ENCODE measurements around the gene CAB39. TPM values are rescaled to one million over a fixed set of nuclear protein-coding genes. Genes with fewer than 3 reads are reported as not detected.
"Not testable (repeated sequence)": the region's sequence is repeated elsewhere in the genome, so short reads cannot be mapped to it uniquely, and the experiment has no call there.

Gene CAB39
- polyA plus RNA-seq, 4 donors = 38.2 to 92.2 (median 56.5) TPM

- 81 to 94% (median 83%) methylated on average over 3 of the region's 3 CpGs for WGBS, 3 donors
- not testable (repeated sequence) for DNase-seq, FAIRE-seq
Observed at GRCh38 chr2:230698753-230699152, 13.9 kb upstream of the CAB39 start.

GRCh38 chr2:230700447-230700846 is 12.2 kb upstream of the CAB39 start:
- Histone ChIP-seq H3K4me3 (ENCODE audit: low read depth in 1 of 3, low read length in 3 of 3) (no peak overlapping the region), H3K27ac (ENCODE audit: low read depth in 1 of 3, low read length in 2 of 3) (no peak overlapping the region), H3K4me1 (ENCODE audit: control insufficient read depth in 3 of 3, insufficient read depth in 2 of 3, low read depth in 1 of 3, low read length in 2 of 3) (peaks cover 0 to 1% (median 0%) of the 10 kb centered on the region in 3 donors), H3K36me3 (ENCODE audit: control insufficient read depth in 3 of 3, insufficient read depth in 2 of 3, low read depth in 1 of 3, low read length in 3 of 3) (no peaks in the 10 kb centered on the region), H3K9me3 (ENCODE audit: control insufficient read depth in 2 of 2, insufficient read depth in 1 of 2, low read depth in 1 of 2, low read length in 1 of 2) (peaks cover 0 to 14% of the 10 kb centered on the region in 2 donors), H3K27me3 (ENCODE audit: control insufficient read depth in 3 of 3, insufficient read depth in 3 of 3, low read length in 3 of 3) (no peaks in the 10 kb centered on the region)
- FAIRE-seq (no peak), DNase-seq (no peak)

More at GRCh38 chr2:230698753-230699152, 13.9 kb upstream of the CAB39 start:
- H3K27me3 ChIP-seq (ENCODE audit: control insufficient read depth in 3 of 3, insufficient read depth in 3 of 3, low read length in 3 of 3); H3K4me1 ChIP-seq (ENCODE audit: control insufficient read depth in 3 of 3, insufficient read depth in 2 of 3, low read depth in 1 of 3, low read length in 2 of 3); H3K36me3 ChIP-seq (ENCODE audit: control insufficient read depth in 3 of 3, insufficient read depth in 2 of 3, low read depth in 1 of 3, low read length in 3 of 3); H3K4me3 ChIP-seq (ENCODE audit: low read depth in 1 of 3, low read length in 3 of 3); H3K27ac ChIP-seq (ENCODE audit: low read depth in 1 of 3, low read length in 2 of 3): not testable (repeated sequence)
- H3K9me3 ChIP-seq (ENCODE audit: control insufficient read depth in 2 of 2, insufficient read depth in 1 of 2, low read depth in 1 of 2, low read length in 1 of 2) = peaks cover 0 to 13% of the 10 kb centered on the region in 2 donors

GRCh38 chr2:230701308-230701707 is 11.3 kb upstream of the CAB39 start:
- H3K27ac ChIP-seq (ENCODE audit: low read depth in 1 of 3, low read length in 2 of 3) = no peak overlapping the region
- H3K4me3 ChIP-seq (ENCODE audit: low read depth in 1 of 3, low read length in 3 of 3) = no peak overlapping the region
- FAIRE-seq = no peak
- no peaks in the 10 kb centered on the region for H3K36me3 ChIP-seq (ENCODE audit: control insufficient read depth in 3 of 3, insufficient read depth in 2 of 3, low read depth in 1 of 3, low read length in 3 of 3)
- peaks cover 0 to 5% (median 2%) of the 10 kb centered on the region in 3 donors for H3K4me1 ChIP-seq (ENCODE audit: control insufficient read depth in 3 of 3, insufficient read depth in 2 of 3, low read depth in 1 of 3, low read length in 2 of 3)
- H3K27me3 ChIP-seq (ENCODE audit: control insufficient read depth in 3 of 3, insufficient read depth in 3 of 3, low read length in 3 of 3) = no peaks in the 10 kb centered on the region
- no peak for DNase-seq
- peaks cover 0 to 19% of the 10 kb centered on the region in 2 donors for H3K9me3 ChIP-seq (ENCODE audit: control insufficient read depth in 2 of 2, insufficient read depth in 1 of 2, low read depth in 1 of 2, low read length in 1 of 2)
- 88 to 97% (median 89%) methylated on average over 3 of the region's 3 CpGs for WGBS, 3 donors

GRCh38 chr2:230702457-230702856 is 10.2 kb upstream of the CAB39 start:
- H3K27ac ChIP-seq (ENCODE audit: low read depth in 1 of 3, low read length in 2 of 3); H3K4me3 ChIP-seq (ENCODE audit: low read depth in 1 of 3, low read length in 3 of 3); FAIRE-seq; H3K36me3 ChIP-seq (ENCODE audit: control insufficient read depth in 3 of 3, insufficient read depth in 2 of 3, low read depth in 1 of 3, low read length in 3 of 3); H3K27me3 ChIP-seq (ENCODE audit: control insufficient read depth in 3 of 3, insufficient read depth in 3 of 3, low read length in 3 of 3); DNase-seq; H3K4me1 ChIP-seq (ENCODE audit: control insufficient read depth in 3 of 3, insufficient read depth in 2 of 3, low read depth in 1 of 3, low read length in 2 of 3): not testable (repeated sequence)
- H3K9me3 ChIP-seq (ENCODE audit: control insufficient read depth in 2 of 2, insufficient read depth in 1 of 2, low read depth in 1 of 2, low read length in 1 of 2) = peaks cover 0 to 19% of the 10 kb centered on the region in 2 donors
- WGBS, 3 donors = 90 to 100% (median 97%) methylated on average over 4 of the region's 4 CpGs

- WGBS, 3 donors = 89 to 95% (median 95%) methylated on average over 3 of the region's 3 CpGs
- Histone ChIP-seq H3K27me3 (ENCODE audit: control insufficient read depth in 3 of 3, insufficient read depth in 3 of 3, low read length in 3 of 3) (no peaks in the 10 kb centered on the region), H3K4me3 (ENCODE audit: low read depth in 1 of 3, low read length in 3 of 3) (no peak overlapping the region), H3K27ac (ENCODE audit: low read depth in 1 of 3, low read length in 2 of 3) (no peak overlapping the region), H3K36me3 (ENCODE audit: control insufficient read depth in 3 of 3, insufficient read depth in 2 of 3, low read depth in 1 of 3, low read length in 3 of 3) (no peaks in the 10 kb centered on the region), H3K9me3 (ENCODE audit: control insufficient read depth in 2 of 2, insufficient read depth in 1 of 2, low read depth in 1 of 2, low read length in 1 of 2) (peaks cover 0 to 19% of the 10 kb centered on the region in 2 donors), H3K4me1 (ENCODE audit: control insufficient read depth in 3 of 3, insufficient read depth in 2 of 3, low read depth in 1 of 3, low read length in 2 of 3) (peaks cover 7 to 17% (median 8%) of the 10 kb centered on the region in 3 donors)
- FAIRE-seq = no peak
- no peak for DNase-seq
Observed at GRCh38 chr2:230703514-230703913, 9.1 kb upstream of the CAB39 start.

- H3K4me1 ChIP-seq (ENCODE audit: control insufficient read depth in 3 of 3, insufficient read depth in 2 of 3, low read depth in 1 of 3, low read length in 2 of 3) = peaks cover 7 to 17% (median 8%) of the 10 kb centered on the region in 3 donors
- no peak for FAIRE-seq
- H3K27me3 ChIP-seq (ENCODE audit: control insufficient read depth in 3 of 3, insufficient read depth in 3 of 3, low read length in 3 of 3) = no peaks in the 10 kb centered on the region
- peak; percentile 88 to 98 for DNase-seq
- H3K27ac ChIP-seq (ENCODE audit: low read depth in 1 of 3, low read length in 2 of 3) = peak overlapping the region in 1 of 3 donors; percentile 75
- peaks cover 0 to 19% of the 10 kb centered on the region in 2 donors for H3K9me3 ChIP-seq (ENCODE audit: control insufficient read depth in 2 of 2, insufficient read depth in 1 of 2, low read depth in 1 of 2, low read length in 1 of 2)
- no peak overlapping the region for H3K4me3 ChIP-seq (ENCODE audit: low read depth in 1 of 3, low read length in 3 of 3)
- no peaks in the 10 kb centered on the region for H3K36me3 ChIP-seq (ENCODE audit: control insufficient read depth in 3 of 3, insufficient read depth in 2 of 3, low read depth in 1 of 3, low read length in 3 of 3)
- 11 to 59% (median 41%) methylated on average over 3 of the region's 3 CpGs for WGBS, 3 donors
Observed at GRCh38 chr2:230706053-230706521, 6.6 kb upstream of the CAB39 start.

- Histone ChIP-seq H3K27me3 (ENCODE audit: control insufficient read depth in 3 of 3, insufficient read depth in 3 of 3, low read length in 3 of 3) (no peaks in the 10 kb centered on the region), H3K27ac (ENCODE audit: low read depth in 1 of 3, low read length in 2 of 3) (peak overlapping the region in 2 of 3 donors; percentile 32 to 65), H3K36me3 (ENCODE audit: control insufficient read depth in 3 of 3, insufficient read depth in 2 of 3, low read depth in 1 of 3, low read length in 3 of 3) (no peaks in the 10 kb centered on the region), H3K4me3 (ENCODE audit: low read depth in 1 of 3, low read length in 3 of 3) (no peak overlapping the region), H3K9me3 (ENCODE audit: control insufficient read depth in 2 of 2, insufficient read depth in 1 of 2, low read depth in 1 of 2, low read length in 1 of 2) (peaks cover 0 to 17% of the 10 kb centered on the region in 2 donors), H3K4me1 (ENCODE audit: control insufficient read depth in 3 of 3, insufficient read depth in 2 of 3, low read depth in 1 of 3, low read length in 2 of 3) (peaks cover 7 to 17% (median 8%) of the 10 kb centered on the region in 3 donors)
- no peak for FAIRE-seq
- DNase-seq = no peak
- WGBS, 3 donors = 84 to 90% (median 87%) methylated on average over 8 of the region's 8 CpGs
Observed at GRCh38 chr2:230706966-230707365, 5.7 kb upstream of the CAB39 start.

- H3K4me1 ChIP-seq (ENCODE audit: control insufficient read depth in 3 of 3, insufficient read depth in 2 of 3, low read depth in 1 of 3, low read length in 2 of 3) = peaks cover 7 to 17% (median 8%) of the 10 kb centered on the region in 3 donors
- 39 to 62% (median 40%) methylated on average over 7 of the region's 7 CpGs for WGBS, 3 donors
- peaks cover 0 to 10% of the 10 kb centered on the region in 2 donors for H3K9me3 ChIP-seq (ENCODE audit: control insufficient read depth in 2 of 2, insufficient read depth in 1 of 2, low read depth in 1 of 2, low read length in 1 of 2)
- no peaks in the 10 kb centered on the region for H3K36me3 ChIP-seq (ENCODE audit: control insufficient read depth in 3 of 3, insufficient read depth in 2 of 3, low read depth in 1 of 3, low read length in 3 of 3)
- no peaks in the 10 kb centered on the region for H3K27me3 ChIP-seq (ENCODE audit: control insufficient read depth in 3 of 3, insufficient read depth in 3 of 3, low read length in 3 of 3)
- DNase-seq = peak in 1 of 2 donors; percentile 64
- no peak for FAIRE-seq
- peak overlapping the region; percentile 27 to 62 (median 47) for H3K27ac ChIP-seq (ENCODE audit: low read depth in 1 of 3, low read length in 2 of 3)
- H3K4me3 ChIP-seq (ENCODE audit: low read depth in 1 of 3, low read length in 3 of 3) = no peak overlapping the region
Observed at GRCh38 chr2:230708204-230708603, 4.4 kb upstream of the CAB39 start.

GRCh38 chr2:230711224-230711623 is 1.4 kb upstream of the CAB39 start:
- 72 to 77% (median 74%) methylated on average over 11 of the region's 11 CpGs for WGBS, 3 donors
- no peak overlapping the region for H3K4me3 ChIP-seq (ENCODE audit: low read depth in 1 of 3, low read length in 3 of 3)
- peaks cover 0 to 4% (median 0%) of the 10 kb centered on the region in 3 donors for H3K36me3 ChIP-seq (ENCODE audit: control insufficient read depth in 3 of 3, insufficient read depth in 2 of 3, low read depth in 1 of 3, low read length in 3 of 3)
- peaks cover 10 to 19% (median 13%) of the 10 kb centered on the region in 3 donors for H3K4me1 ChIP-seq (ENCODE audit: control insufficient read depth in 3 of 3, insufficient read depth in 2 of 3, low read depth in 1 of 3, low read length in 2 of 3)
- no peak for FAIRE-seq
- no peak for DNase-seq
- H3K9me3 ChIP-seq (ENCODE audit: control insufficient read depth in 2 of 2, insufficient read depth in 1 of 2, low read depth in 1 of 2, low read length in 1 of 2) = no peaks in the 10 kb centered on the region
- H3K27ac ChIP-seq (ENCODE audit: low read depth in 1 of 3, low read length in 2 of 3) = no peak overlapping the region
- no peaks in the 10 kb centered on the region for H3K27me3 ChIP-seq (ENCODE audit: control insufficient read depth in 3 of 3, insufficient read depth in 3 of 3, low read length in 3 of 3)
